Fibroblast of lung (primary cell): Measurements from ENCODE around the gene SAP30BP. TPM values are rescaled to one million over a fixed set of nuclear protein-coding genes. Genes with fewer than 3 reads are reported as not detected.

Experiments
- DNase-seq, 2 donors: peaks; one replicate each; pipeline versions ENCODE4 v3.0.0 to v3.0.0-alpha.2; 2010; ENCODE audit warnings: low read depth in 2 of 2
- H2AFZ ChIP-seq: 2 replicates; pipeline ENCODE4 v1.5.1; 2012; ENCODE audit warnings: low read length, control low read depth, inconsistent platforms
- H3K27ac ChIP-seq: 2 replicates; pipeline ENCODE4 v1.5.1; 2011; ENCODE audit warnings: low read length, control low read depth; ENCODE audit not compliant: insufficient read depth
- H3K27me3 ChIP-seq: 2 replicates; pipeline ENCODE4 v1.5.1; 2011; ENCODE audit warnings: mild to moderate bottlenecking, low read length; ENCODE audit not compliant: control insufficient read depth, insufficient read depth
- H3K36me3 ChIP-seq: 2 replicates; pipeline ENCODE4 v1.5.1; 2011; ENCODE audit warnings: low read length; ENCODE audit not compliant: control insufficient read depth, insufficient read depth
- H3K4me1 ChIP-seq: 2 replicates; pipeline ENCODE4 v1.5.1; 2011; ENCODE audit warnings: low read length; ENCODE audit not compliant: control insufficient read depth, insufficient read depth; ENCODE audit errors: extremely low read depth
- H3K4me2 ChIP-seq: 2 replicates; pipeline ENCODE4 v1.5.1; 2011; ENCODE audit warnings: low read length, control low read depth; ENCODE audit not compliant: insufficient read depth; ENCODE audit errors: extremely low read depth
- H3K4me3 ChIP-seq, 4 experiments: fragments of 200-600 bp in 1 of 4; sonication (generic) in 1 of 4; replicated peaks in 1 of 4; 2 replicates each; pipeline ENCODE4 v1.5.1; 2011 to 2016; ENCODE audit warnings: low read length in 4 of 4, low read depth in 3 of 4, mild to moderate bottlenecking in 3 of 4, control low read depth in 2 of 4, inconsistent platforms in 1 of 4, mixed read lengths in 1 of 4; ENCODE audit not compliant: insufficient read depth in 1 of 4; ENCODE audit errors: control extremely low read depth in 1 of 4
- H3K79me2 ChIP-seq: 2 replicates; pipeline ENCODE4 v1.5.1; 2012; ENCODE audit warnings: mild to moderate bottlenecking, low read length, inconsistent platforms; ENCODE audit not compliant: control insufficient read depth, insufficient read depth
- H3K9ac ChIP-seq: 2 replicates; pipeline ENCODE4 v1.5.1; 2011; ENCODE audit warnings: mild to moderate bottlenecking, low read length, control low read depth; ENCODE audit not compliant: insufficient read depth
- H3K9me3 ChIP-seq: 2 replicates; pipeline ENCODE4 v1.5.1; 2012; ENCODE audit warnings: low read depth, low read length; ENCODE audit not compliant: control insufficient read depth, insufficient read depth
- H4K20me1 ChIP-seq: 2 replicates; pipeline ENCODE4 v1.5.1; 2011; ENCODE audit warnings: low read length; ENCODE audit not compliant: control insufficient read depth, insufficient read depth; ENCODE audit errors: extremely low read depth
- EZH2 ChIP-seq: IDR thresholded peaks from 2 replicates; pipeline ENCODE4 v1.5.1; 2012; ENCODE audit warnings: low read length, control low read depth, mild to moderate bottlenecking; ENCODE audit errors: missing control alignments
- polyA plus RNA-seq, 2 donors: library from polyadenylated mRNA; depleted of rRNA in 1 of 2; stranded (reverse) in 1 of 2; unstranded in 1 of 2; fragments of >200 nt; gene quantifications; 2 replicates each; pipeline ENCODE4 v1.2.1, GENCODE V29; 2011 to 2012; ENCODE audit warnings: missing spikeins in 1 of 2
- total RNA-seq: library from RNA; depleted of rRNA; stranded (reverse); fragments of >200 nt; gene quantifications from 2 replicates; pipeline ENCODE4 v1.2.1, GENCODE V29; 2014
- TF ChIP-seq, protein P1 (sequence below), 2 donors: IDR thresholded peaks in 1 of 2; conservative IDR thresholded peaks in 1 of 2; 1 replicate in 1 of 2; 2 replicates in 1 of 2; pipeline ENCODE4 v1.5.1; 2011 to 2012; ENCODE audit warnings: low read length in 2 of 2, control low read depth in 1 of 2, inconsistent platforms in 1 of 2, low read depth in 1 of 2, mild to moderate bottlenecking in 1 of 2

The SAP30BP gene
- total and polyA plus RNA-seq, 2 donors (not counting 1 experiment from before 2014, with no cell fraction given) = 43.9 to 61.0 TPM

DNA sequence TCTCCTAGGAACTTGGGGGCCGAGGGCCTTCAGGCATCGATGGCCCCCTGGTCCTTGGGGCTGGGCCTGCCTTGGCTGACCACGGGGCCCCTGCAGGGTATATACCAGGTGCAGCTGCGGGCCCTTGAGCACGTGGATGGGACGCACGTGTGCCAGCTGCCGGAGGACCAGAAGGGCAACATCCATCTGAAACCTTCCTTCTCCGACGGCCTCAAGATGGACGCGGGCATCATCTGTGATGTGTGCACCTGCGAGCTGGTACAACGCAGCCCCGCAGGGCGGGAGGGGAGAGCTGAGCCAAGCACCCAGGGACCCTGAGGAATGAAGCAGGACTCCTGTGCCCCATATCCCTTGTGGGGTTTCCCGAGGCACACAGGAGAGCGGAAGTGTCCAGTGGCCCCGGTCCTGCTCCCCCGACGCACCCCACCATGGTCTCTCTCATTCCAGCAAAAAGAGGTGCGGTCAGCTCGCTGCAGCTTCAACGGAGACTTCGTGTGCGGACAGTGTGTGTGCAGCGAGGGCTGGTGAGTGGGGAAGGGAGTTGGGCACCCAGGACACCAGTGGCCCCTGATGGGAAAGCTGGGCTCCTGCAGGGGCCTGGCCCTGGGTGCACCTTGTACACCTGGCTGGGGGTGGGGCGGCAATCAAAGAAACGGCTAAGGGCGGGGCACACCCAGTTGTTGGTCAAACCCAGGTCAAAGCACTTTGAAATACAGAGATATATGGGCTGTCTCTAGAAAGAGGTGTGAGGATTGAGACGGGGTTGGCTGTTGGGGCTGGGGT, 64.8 kb downstream of the SAP30BP start:
- H3K9me3 ChIP-seq = no peaks in the 10 kb centered on the region
- H3K27ac ChIP-seq = no peak overlapping the region
- H3K36me3 ChIP-seq = no peaks in the 10 kb centered on the region
- H3K9ac ChIP-seq = no peak overlapping the region
- H3K4me1 ChIP-seq = no peaks in the 10 kb centered on the region
- H3K27me3 ChIP-seq = no peaks in the 10 kb centered on the region
- H2AFZ ChIP-seq = no peak overlapping the region
- no peak overlapping the region for H3K4me3 ChIP-seq
- H4K20me1 ChIP-seq = no peaks in the 10 kb centered on the region
- no peaks in the 10 kb centered on the region for H3K79me2 ChIP-seq
- H3K4me2 ChIP-seq = no peak overlapping the region
- DNase-seq = no peak
- no peak for TF ChIP-seq EZH2
- TF ChIP-seq, protein P1, sequence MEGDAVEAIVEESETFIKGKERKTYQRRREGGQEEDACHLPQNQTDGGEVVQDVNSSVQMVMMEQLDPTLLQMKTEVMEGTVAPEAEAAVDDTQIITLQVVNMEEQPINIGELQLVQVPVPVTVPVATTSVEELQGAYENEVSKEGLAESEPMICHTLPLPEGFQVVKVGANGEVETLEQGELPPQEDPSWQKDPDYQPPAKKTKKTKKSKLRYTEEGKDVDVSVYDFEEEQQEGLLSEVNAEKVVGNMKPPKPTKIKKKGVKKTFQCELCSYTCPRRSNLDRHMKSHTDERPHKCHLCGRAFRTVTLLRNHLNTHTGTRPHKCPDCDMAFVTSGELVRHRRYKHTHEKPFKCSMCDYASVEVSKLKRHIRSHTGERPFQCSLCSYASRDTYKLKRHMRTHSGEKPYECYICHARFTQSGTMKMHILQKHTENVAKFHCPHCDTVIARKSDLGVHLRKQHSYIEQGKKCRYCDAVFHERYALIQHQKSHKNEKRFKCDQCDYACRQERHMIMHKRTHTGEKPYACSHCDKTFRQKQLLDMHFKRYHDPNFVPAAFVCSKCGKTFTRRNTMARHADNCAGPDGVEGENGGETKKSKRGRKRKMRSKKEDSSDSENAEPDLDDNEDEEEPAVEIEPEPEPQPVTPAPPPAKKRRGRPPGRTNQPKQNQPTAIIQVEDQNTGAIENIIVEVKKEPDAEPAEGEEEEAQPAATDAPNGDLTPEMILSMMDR (conservative IDR thresholded peaks at IDR 0.05 in 1 of 2, IDR thresholded peaks at IDR 0.05 in 1 of 2; ENCODE audit: low read depth in 1 of 2, low read length in 2 of 2) = no peak

DNA sequence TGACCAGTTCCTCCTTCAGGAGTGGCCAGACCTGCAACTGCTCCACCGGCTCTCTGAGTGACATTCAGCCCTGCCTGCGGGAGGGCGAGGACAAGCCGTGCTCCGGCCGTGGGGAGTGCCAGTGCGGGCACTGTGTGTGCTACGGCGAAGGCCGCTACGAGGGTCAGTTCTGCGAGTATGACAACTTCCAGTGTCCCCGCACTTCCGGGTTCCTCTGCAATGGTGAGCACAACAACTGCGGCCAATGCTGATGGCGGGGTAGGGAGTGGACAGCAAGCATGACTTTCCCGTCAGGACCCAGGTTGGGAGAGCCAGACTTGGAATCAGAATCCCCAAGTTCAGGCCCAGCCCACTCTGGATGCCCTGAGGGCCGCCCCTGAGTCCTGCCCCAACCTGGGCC, 66.3 kb downstream of the SAP30BP start:
- no peak overlapping the region for H3K9ac ChIP-seq
- H4K20me1 ChIP-seq = no peaks in the 10 kb centered on the region
- H3K9me3 ChIP-seq = no peaks in the 10 kb centered on the region
- no peaks in the 10 kb centered on the region for H3K79me2 ChIP-seq
- no peak overlapping the region for H3K27ac ChIP-seq
- no peak overlapping the region for H3K4me3 ChIP-seq
- no peaks in the 10 kb centered on the region for H3K4me1 ChIP-seq
- H3K36me3 ChIP-seq = no peaks in the 10 kb centered on the region
- DNase-seq = no peak
- TF ChIP-seq, protein P1 (conservative IDR thresholded peaks at IDR 0.05 in 1 of 2, IDR thresholded peaks at IDR 0.05 in 1 of 2; ENCODE audit: low read depth in 1 of 2, low read length in 2 of 2) = no peak
- no peak for TF ChIP-seq EZH2
- no peaks in the 10 kb centered on the region for H3K27me3 ChIP-seq
- H3K4me2 ChIP-seq = no peak overlapping the region
- no peak overlapping the region for H2AFZ ChIP-seq

DNA sequence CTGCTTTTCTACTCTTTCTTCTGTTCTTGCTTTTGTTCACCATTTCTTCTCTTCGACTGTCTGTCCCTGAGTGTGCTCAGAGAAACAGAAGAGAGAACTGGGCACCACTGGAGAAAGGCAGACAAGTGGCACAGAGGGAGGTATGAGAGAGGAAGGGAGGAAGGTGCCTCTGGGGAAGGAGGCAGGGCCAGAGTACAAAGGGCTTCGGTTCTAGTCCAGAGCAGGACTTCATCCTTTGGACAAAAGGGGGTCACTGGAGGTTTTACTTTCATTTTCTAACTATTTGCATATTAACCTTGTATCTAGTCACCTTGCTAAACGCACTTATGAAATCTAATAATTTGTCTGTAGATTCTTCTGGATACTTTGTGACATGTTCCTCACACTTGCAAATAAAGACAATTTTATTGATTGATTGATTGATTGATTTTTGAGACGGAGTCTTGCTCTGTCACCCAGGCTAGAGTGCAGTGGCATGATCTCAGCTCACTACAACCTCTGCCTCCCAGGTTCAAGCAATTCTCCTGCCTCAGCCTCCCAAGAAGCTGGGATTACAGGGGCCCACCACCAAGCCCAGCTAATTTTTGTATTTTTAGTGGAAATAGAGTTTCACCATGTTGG, 67.6 kb downstream of the SAP30BP start:
- Histone ChIP-seq H4K20me1 (no peaks in the 10 kb centered on the region), H3K79me2 (no peaks in the 10 kb centered on the region), H3K4me3 (no peak overlapping the region), H2AFZ (peak overlapping the region; percentile 59), H3K27ac (no peak overlapping the region), H3K9me3 (no peaks in the 10 kb centered on the region), H3K27me3 (no peaks in the 10 kb centered on the region), H3K9ac (no peak overlapping the region), H3K36me3 (no peaks in the 10 kb centered on the region), H3K4me2 (peak overlapping the region; percentile 32), H3K4me1 (no peaks in the 10 kb centered on the region)
- no peak for DNase-seq
- TF ChIP-seq, protein P1 (conservative IDR thresholded peaks at IDR 0.05 in 1 of 2, IDR thresholded peaks at IDR 0.05 in 1 of 2; ENCODE audit: low read depth in 1 of 2, low read length in 2 of 2) = no peak
- no peak for TF ChIP-seq EZH2
